Upper lobe of right lung (tissue), 1 donor: ENCODE data around the gene LRP4. TPM values are rescaled to one million over a fixed set of nuclear protein-coding genes. Genes with fewer than 3 reads are reported as not detected.

Experiments
- ATAC-seq: fragments of 200-7000 bp; cut with Tn5 transposase; one replicate; pipeline ENCODE4 v1.9.1; 2020; ENCODE audit warnings: mild to moderate bottlenecking, moderate library complexity
- DNase-seq: peaks from one replicate; pipeline ENCODE4 v3.0.0-alpha.2; 2020
- H3K27ac ChIP-seq: fragments of 200-600 bp; one replicate; pipeline ENCODE4 v1.8.0; 2022
- H3K27me3 ChIP-seq: fragments of 200-600 bp; one replicate; pipeline ENCODE4 v1.8.0; 2022; ENCODE audit warnings: mild to moderate bottlenecking
- H3K36me3 ChIP-seq: fragments of 200-600 bp; one replicate; pipeline ENCODE4 v1.8.0; 2022
- H3K4me1 ChIP-seq: fragments of 200-600 bp; one replicate; pipeline ENCODE4 v1.8.0; 2022
- H3K4me3 ChIP-seq: fragments of 200-600 bp; one replicate; pipeline ENCODE4 v1.8.0; 2022; ENCODE audit warnings: mild to moderate bottlenecking
- H3K9me3 ChIP-seq: fragments of 200-600 bp; one replicate; pipeline ENCODE4 v1.8.0; 2022
- CTCF ChIP-seq: fragments of 200-600 bp; IDR thresholded peaks from one replicate; pipeline ENCODE4 v1.8.0; 2022; ENCODE audit warnings: antibody characterized with exemption
- intact Hi-C: fragments of 100-400 bp; cut with DNase I; formaldehyde crosslinking; loops from one replicate; pipeline ENCODE4 v1.11.0; 2022
- total RNA-seq: library from RNA; stranded (reverse); fragmentation: NEBNext Ultra II Directional; extraction: Animal tissue kit (Norgen Biotek cat#: 25700); gene quantifications from one replicate; pipeline ENCODE4 v1.2.1, GENCODE V29; 2021
- donor health status: DM: no; HTN: yes; CAD: no; lungs with severe emphysema.

Gene LRP4
- total RNA-seq, 1 donor from 2014 or later, result 14.0 TPM

GRCh38 chr11:46840116-46840515 is 78.2 kb downstream of the LRP4 start:
- Histone ChIP-seq H3K9me3 (no peaks in the 10 kb centered on the region), H3K4me3 (no peak overlapping the region), H3K27me3 (no peaks in the 10 kb centered on the region), H3K36me3 (no peaks in the 10 kb centered on the region), H3K4me1 (peaks cover 14% of the 10 kb centered on the region), H3K27ac (no peak overlapping the region)
- DNase-seq (no peak), ATAC-seq (no peak)
- no peak for TF ChIP-seq CTCF
- intact Hi-C loops, result no loop called here

GRCh38 chr11:46838501-46838900 is 79.8 kb downstream of the LRP4 start:
- Histone ChIP-seq H3K4me1 (peaks cover 5% of the 10 kb centered on the region), H3K9me3 (no peaks in the 10 kb centered on the region), H3K27me3 (no peaks in the 10 kb centered on the region), H3K4me3 (no peak overlapping the region), H3K27ac (no peak overlapping the region), H3K36me3 (no peaks in the 10 kb centered on the region)
- intact Hi-C loops, result no loop called here
- no peak for TF ChIP-seq CTCF
- no peak for ATAC-seq
- no peak for DNase-seq

GRCh38 chr11:46837860-46838259 is 80.5 kb downstream of the LRP4 start:
- Histone ChIP-seq H3K9me3 (no peaks in the 10 kb centered on the region), H3K27ac (no peak overlapping the region), H3K27me3 (no peaks in the 10 kb centered on the region), H3K36me3 (no peaks in the 10 kb centered on the region), H3K4me1 (peaks cover 5% of the 10 kb centered on the region), H3K4me3 (no peak overlapping the region)
- TF ChIP-seq CTCF, result no peak
- intact Hi-C loops, result no loop called here
- ATAC-seq, result no peak
- no peak for DNase-seq

- Histone ChIP-seq H3K4me3 (no peak overlapping the region), H3K36me3 (no peaks in the 10 kb centered on the region), H3K9me3 (no peaks in the 10 kb centered on the region), H3K4me1 (peaks cover 5% of the 10 kb centered on the region), H3K27me3 (no peaks in the 10 kb centered on the region), H3K27ac (no peak overlapping the region)
- intact Hi-C loops, result no loop called here
- ATAC-seq (no peak), DNase-seq (no peak)
- TF ChIP-seq CTCF, result no peak
Measured at GRCh38 chr11:46836870-46837269, 81.5 kb downstream of the LRP4 start.

GRCh38 chr11:46836431-46836830 is 81.9 kb downstream of the LRP4 start:
- intact Hi-C loops, result no loop called here
- Histone ChIP-seq H3K27ac (no peak overlapping the region), H3K36me3 (no peaks in the 10 kb centered on the region), H3K4me3 (no peak overlapping the region), H3K9me3 (no peaks in the 10 kb centered on the region), H3K27me3 (no peaks in the 10 kb centered on the region), H3K4me1 (peaks cover 5% of the 10 kb centered on the region)
- DNase-seq, result no peak
- ATAC-seq, result no peak
- TF ChIP-seq CTCF, result no peak

GRCh38 chr11:46835897-46836296 is 82.5 kb downstream of the LRP4 start:
- intact Hi-C loops, result no loop called here
- no peak for TF ChIP-seq CTCF
- no peaks in the 10 kb centered on the region for H3K27me3 ChIP-seq

More at GRCh38 chr11:46835897-46836296, 82.5 kb downstream of the LRP4 start:
- H3K9me3 ChIP-seq, result no peaks in the 10 kb centered on the region
- no peak for ATAC-seq
- no peak overlapping the region for H3K4me3 ChIP-seq
- H3K27ac ChIP-seq, result no peak overlapping the region
- no peaks in the 10 kb centered on the region for H3K36me3 ChIP-seq
- no peak for DNase-seq
- peaks cover 5% of the 10 kb centered on the region for H3K4me1 ChIP-seq
